GM21717 (cell line): Measurements from ENCODE around the gene KLK11.

ENCODE experiments used
- ATAC-seq: cut with Tn5 transposase; IDR thresholded peaks from one replicate; pipeline ENCODE4 v1.9.1; 2021; ENCODE audit warnings: mild to moderate bottlenecking, moderate library complexity; ENCODE audit not compliant: unreplicated experiment

The KLK11 gene

DNA sequence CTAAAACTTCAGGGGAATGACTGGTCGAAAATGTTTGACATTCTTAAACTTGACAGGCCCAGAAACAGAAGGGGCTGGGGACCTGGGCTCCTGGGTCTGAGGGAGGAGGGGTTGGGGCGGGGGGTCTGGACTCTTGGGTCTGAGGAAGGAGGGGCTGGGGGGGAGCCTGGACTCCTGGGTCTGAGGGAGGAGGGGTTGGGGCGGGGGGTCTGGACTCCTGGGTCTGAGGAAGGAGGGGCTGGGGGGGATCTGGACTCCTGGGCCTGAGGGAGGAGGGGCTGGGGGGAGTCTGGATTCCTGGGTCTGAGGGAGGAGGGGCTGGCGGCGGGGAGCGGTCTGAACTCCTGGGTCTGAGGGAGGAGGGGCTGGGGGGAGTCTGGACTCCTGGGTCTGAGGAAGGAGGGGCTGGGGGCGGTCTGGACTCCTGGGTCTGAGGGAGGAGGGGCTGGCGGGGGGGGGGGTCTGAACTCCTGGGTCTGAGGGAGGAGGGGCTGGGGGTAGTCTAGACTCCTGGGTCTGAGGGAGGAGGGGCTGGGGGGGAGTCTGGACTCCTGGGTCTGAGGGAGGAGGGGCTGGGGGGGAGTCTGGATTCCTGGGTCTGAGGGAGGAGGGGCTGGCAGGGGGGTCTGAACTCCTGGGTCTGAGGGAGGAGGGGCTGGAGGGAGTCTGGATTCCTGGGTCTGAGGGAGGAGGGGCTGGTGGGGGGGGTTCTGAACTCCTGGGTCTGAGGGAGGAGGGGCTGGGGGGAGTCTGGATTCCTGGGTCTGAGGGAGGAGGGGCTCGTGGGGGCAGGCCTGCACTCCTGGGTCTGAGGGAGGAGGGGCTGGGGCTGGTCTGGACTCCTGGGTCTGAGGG, 51.5 kb downstream of the KLK11 start:
- ATAC-seq, result no peak

DNA sequence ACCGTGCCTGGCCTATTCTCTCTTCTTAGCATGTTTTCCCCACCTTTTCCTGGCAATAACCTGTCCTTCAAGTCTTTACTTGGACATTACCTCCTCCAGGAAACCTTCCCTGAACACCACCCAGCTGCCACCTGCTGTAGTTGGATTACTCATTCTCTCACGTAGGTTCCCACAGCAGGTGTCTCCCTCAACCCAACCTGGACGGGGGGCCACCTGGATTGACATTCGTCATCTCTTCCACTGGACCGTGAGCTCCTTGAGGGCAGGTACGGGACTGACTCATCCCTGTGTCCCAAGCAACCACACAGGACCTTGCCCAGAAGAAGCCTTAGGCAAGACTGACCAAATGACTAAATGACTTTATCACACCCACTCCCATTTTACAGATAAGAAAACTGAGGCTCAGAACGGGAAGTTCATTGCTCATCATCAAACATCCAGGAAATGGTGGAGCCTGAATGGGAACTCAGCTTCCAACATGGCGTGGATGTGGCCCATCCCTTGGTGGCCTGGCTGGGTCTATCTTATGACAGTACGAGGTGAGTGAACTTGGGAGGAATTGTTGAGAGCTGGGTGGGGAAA, 53.5 kb downstream of the KLK11 start:
- no peak for ATAC-seq
